HEK293T (cell line): ENCODE results near the gene USE1.

Source experiments
- FOXA1 ChIP-seq: fragments of 450-650 bp; IDR thresholded peaks from 2 replicates; pipeline ENCODE4 v1.6.1; 2016; ENCODE audit warnings: mild to moderate bottlenecking
- FOXM1 ChIP-seq: fragments of 450-650 bp; IDR thresholded peaks from 2 replicates; pipeline ENCODE4 v1.6.1; 2017; ENCODE audit warnings: mild to moderate bottlenecking, borderline replicate concordance
- HDGF ChIP-seq: fragments of 450-650 bp; IDR thresholded peaks from 2 replicates; pipeline ENCODE4 v1.6.1; 2017; ENCODE audit warnings: antibody characterized with exemption, borderline replicate concordance
- NFRKB ChIP-seq: fragments of 450-650 bp; IDR thresholded peaks from 2 replicates; pipeline ENCODE4 v1.6.1; 2016; ENCODE audit warnings: mild to moderate bottlenecking, moderate library complexity
- SP1 ChIP-seq: fragments of 450-650 bp; IDR thresholded peaks from 2 replicates; pipeline ENCODE4 v1.6.1; 2017
- SUZ12 ChIP-seq: fragments of 450-650 bp; IDR thresholded peaks from 2 replicates; pipeline ENCODE4 v1.6.1; 2016; ENCODE audit warnings: mild to moderate bottlenecking
- TARDBP ChIP-seq: fragments of 450-650 bp; IDR thresholded peaks from 2 replicates; pipeline ENCODE4 v1.6.1; 2016

DNA sequence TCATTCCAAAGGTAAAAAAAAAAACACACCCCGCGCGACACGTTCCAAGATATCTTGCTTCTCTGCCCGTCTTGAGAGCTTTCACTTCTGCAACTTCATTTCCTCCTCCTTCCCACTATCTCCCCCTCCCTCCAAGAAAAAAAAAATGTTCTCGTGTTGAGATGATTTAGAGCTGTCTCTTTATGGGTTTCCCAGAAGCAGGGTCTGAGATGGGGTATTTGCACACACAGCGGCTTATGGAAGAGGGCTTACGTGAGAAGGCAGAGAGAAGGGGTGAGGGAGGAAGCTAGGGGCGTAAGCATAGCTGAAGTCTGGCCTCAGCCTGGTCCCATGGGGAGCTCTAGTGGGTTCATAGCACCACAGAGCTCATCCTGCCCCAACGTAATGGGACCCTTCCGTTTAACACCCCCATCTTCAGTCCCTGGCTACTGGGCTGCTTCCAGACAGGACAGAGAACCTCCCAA is 31.3 kb upstream of the USE1 start:
- TF ChIP-seq SUZ12 (no peak), FOXM1 (no peak), NFRKB (no peak), FOXA1 (no peak), SP1 (no peak), HDGF (no peak), TARDBP (no peak)
